Measurements from ENCODE around the gene RDX. TPM values are rescaled to one million over a fixed set of nuclear protein-coding genes. Genes with fewer than 3 reads are reported as not detected.
"Not testable (repeated sequence)": the region's sequence is repeated elsewhere in the genome, so short reads cannot be mapped to it uniquely, and the experiment has no call there.

RDX gene
- total RNA-seq, 1 donor from 2014 or later: 83.6 TPM

- no peak for DNase-seq (ENCODE audit: low spot score)
Observed at GRCh38 chr11:110305169-110306018, 9.0 kb upstream of the RDX start.

- DNase-seq (ENCODE audit: low spot score): no peak
Observed at GRCh38 chr11:110303414-110303826, 7.0 kb upstream of the RDX start.

DNA sequence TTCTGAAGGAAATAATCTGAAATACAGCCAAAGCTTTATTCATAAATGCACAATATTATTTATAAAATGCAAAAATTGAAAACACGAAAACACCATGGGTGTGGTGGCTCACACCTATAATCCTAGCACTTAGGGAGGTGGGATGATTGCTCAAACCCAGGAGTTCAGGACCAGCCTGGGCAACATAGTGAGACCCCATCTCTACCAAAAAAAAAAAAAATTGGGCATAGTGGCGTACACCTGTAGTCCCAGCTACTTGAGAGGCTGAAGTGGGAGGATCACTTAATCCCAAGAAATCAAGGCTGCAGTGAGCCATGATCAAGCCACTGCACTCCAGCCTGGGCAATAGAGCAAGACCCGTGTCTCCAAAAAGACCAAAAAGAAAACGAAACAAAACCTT, 5.2 kb upstream of the RDX start:
- no peak for DNase-seq (ENCODE audit: low spot score)

GRCh38 chr11:110301032-110301431, 4.6 kb upstream of the RDX start:
- no peak for DNase-seq (ENCODE audit: low spot score)

- no peak for DNase-seq (ENCODE audit: low spot score)
Observed at GRCh38 chr11:110299006-110299785, 2.8 kb upstream of the RDX start.

DNA sequence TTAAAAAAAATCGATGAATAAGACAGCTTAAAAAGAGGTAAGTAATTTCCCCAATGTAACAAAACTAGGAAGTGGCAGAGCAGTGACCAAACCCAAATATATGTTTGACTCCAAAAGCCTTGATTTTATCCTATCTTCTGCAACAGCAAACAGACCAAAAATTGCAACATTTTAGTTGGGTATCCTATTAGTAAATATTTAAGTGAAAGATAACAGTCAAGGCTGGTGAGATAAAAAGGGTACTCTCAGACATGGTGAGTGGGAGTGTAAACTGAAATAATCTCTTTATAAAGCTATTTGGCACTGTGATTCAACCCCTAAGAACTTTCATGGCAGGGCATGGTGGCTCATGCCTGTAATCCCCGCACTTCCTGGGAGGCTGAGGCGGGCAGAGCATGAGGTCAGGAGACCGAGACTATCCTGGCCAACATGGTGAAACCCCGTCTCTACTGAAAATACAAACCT, 1.9 kb upstream of the RDX start:
- no peak for DNase-seq (ENCODE audit: low spot score)

- no peak for DNase-seq (ENCODE audit: low spot score)
Observed at GRCh38 chr11:110297726-110298300, 1.4 kb upstream of the RDX start.

DNA sequence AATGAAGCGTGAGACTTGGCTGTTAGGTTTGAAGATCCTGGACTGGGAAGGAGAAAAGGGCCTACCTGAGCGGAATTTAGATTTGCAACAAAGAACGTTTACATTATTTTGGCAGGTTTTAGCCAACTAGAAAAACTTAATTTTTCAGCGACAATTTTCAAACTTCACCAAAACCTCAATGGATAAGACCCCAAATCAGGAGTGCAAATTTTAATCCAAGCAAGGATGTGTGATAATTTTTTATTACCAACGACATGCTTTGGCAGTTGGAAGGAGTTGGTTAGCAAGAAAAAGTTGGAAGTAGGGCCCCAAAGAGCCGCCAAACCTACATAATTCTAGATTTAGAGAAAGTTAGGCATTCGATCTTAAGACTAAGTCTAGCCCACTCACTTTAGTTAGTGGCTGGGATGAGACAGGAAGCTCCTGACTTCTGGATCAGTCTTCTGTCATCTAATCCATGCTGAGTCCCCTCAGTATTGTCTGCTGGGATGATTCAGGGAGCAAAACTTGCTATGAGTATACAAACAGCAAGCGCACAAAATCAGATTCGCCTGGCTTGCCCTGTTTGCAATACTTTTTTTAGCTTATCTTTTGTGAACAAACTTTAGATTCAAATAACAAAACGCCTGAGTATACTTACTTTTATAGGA, 787 bp upstream of the RDX start:
- no peak for DNase-seq (ENCODE audit: low spot score)

DNA sequence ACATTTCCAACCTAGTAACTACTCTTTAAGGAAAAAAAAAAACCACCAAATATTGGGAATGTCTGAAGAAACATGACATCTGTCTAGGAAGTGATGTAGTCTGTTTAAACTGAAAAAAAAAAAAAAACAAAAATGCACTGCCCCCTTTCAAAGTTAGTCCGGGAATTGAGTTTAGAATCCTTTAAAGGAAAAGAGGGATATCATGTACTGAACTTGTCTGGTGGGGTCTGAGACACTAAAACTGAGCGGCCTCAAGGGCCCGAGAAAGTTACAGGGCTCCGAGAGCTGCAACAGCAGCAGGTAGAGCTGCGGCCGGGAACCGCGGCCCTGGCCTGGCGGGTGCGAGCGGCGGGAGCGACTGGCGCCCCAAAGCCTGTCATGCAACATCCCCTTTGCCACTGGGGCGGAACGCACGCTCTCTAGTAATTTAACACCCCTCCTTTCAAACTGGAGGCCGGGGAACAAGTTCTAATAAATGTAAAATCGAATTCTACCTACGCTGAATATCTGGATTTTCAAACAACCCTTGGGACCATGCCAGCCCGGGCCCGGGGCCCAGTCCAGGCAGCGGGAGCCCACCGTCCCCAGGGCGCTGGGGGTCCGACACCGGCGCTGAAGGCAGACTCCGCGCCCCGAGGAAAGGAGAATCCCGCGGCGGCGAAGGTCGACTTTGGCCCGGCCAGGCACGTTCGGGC, 736 bp downstream of the RDX start:
- DNase-seq (ENCODE audit: low spot score): peak; percentile 27

DNA sequence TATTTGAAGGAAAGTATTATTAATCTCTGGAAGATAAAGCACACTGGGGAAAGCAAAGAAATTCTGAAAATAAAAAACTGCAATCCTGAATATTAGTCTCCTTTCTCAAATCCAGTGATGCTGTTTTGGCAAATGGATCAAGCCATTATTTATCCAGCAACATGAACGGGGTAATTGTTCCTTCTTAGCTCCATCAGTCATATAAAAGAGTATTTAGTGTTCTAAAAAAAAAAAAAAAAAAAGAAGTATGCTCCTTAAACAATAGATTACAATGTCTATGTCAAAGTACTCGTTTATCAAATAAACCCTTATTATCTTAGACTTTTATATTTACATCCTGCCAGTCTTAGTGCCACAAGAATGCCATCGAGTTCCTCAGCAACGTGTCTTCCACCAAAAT, 1.3 kb downstream of the RDX start:
- DNase-seq (ENCODE audit: low spot score): no peak

GRCh38 chr11:110294509-110294908, 1.9 kb downstream of the RDX start:
- DNase-seq (ENCODE audit: low spot score): no peak

DNA sequence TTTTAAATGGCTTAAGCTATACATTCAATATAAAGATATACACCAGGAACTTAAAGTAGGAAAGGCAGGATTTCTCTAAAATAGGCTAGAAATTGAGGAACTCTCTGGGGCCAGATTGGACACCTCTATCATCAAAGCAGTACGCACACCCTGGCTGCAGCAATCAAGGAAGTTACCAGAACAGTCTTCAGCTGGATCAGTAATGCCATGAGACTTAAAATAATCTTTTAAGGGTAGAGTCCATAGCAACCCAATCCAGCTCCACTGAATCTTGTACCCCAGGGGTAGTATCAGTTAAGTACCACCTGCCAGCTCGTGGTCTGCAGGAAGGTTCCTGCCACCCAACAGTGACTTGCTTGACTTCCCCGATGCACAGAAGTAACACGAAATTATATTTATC, 3.0 kb downstream of the RDX start:
- no peak for DNase-seq (ENCODE audit: low spot score)

DNA sequence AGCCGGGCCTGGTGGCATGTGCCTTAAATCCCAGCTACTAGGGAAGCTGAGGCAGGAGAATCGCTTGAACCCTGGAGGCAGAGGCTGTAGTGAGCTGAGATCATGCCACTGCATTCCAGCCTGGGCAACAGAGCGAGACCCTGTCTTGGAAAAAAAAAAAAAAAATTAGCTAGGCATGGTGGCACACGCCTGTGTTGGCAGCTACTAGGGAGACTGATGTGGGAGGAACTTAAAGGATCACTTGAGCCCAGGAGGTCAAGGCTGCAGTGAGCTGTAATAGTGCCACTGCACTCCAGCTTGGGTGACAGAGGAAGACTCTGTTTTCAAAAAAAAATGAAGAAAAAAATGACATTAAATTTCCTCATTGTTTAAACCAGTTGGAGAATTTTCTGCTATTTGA, 4.3 kb downstream of the RDX start:
- DNase-seq (ENCODE audit: low spot score): not testable (repeated sequence)

DNA sequence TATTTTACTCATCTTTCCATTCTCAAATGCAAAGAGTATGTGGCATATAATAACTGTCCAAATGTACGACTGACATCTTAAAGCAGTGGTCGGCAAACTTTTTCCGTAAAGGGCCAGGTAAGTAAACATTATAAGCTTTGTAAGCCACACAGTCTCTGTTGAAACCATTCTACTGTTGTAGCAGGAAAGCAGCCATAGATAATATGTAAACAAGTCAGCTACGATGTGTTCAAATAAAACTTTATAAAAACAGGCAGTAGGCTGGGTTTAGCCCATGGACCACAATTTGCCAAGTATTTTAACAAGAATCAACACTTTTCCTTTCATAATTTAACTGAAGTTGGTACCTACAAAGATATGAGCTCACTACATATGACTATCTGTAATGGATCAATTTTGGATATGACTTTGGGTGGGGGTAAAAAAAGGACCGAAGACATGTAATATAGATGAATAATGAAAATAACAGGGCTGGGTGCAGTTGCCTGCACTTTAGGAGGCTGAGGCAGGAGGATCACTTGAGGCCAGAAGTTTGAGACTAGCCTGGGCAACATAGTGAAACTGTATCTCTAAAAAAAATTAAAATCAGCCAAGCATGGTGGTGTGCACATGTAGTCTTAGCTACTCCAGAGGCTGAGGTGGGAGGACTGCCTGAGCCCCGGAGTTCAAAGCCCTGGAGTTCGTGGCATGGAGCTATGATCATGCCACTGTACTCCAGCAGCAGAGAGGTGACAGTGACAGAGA, 5.7 kb downstream of the RDX start:
- no peak for DNase-seq (ENCODE audit: low spot score)

DNA sequence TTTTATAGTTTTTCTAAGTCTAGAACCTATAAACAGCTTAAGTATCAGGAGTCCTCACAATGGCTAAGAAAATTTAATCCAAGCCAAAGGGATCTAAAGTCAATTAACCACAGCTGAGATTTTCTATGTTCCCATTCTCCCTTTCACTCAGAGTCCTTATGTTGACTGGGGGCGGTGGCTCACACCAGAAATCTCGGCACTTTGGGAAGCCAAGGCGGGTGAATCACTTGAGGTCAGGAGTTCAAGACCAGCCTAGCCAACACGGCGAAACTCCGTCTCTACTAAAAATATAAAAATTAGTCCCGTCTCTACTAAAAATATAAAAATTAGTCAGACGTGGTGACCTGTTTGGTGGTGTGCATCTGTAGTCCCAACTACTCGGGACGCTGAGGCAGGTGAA, 6.9 kb downstream of the RDX start:
- no peak for DNase-seq (ENCODE audit: low spot score)

DNA sequence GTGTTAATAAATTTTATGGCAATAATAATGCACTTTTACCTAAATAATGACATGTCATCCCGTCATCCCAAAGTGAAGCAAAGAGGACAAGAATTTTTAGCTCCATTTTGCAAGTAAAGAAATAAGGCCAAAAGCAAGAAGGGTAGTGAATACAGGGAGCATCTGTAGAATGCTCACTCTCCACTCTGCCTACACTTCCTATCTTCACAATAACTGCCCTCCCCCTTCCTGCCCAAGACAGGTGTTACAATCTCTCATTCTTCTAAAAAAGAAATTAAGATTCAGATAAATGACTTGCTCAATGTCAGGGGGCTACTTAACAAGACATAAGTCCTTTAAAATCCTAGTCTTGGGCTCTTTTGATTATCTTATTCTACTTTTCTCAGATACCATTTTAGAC, 8.9 kb downstream of the RDX start:
- DNase-seq (ENCODE audit: low spot score): no peak

DNA sequence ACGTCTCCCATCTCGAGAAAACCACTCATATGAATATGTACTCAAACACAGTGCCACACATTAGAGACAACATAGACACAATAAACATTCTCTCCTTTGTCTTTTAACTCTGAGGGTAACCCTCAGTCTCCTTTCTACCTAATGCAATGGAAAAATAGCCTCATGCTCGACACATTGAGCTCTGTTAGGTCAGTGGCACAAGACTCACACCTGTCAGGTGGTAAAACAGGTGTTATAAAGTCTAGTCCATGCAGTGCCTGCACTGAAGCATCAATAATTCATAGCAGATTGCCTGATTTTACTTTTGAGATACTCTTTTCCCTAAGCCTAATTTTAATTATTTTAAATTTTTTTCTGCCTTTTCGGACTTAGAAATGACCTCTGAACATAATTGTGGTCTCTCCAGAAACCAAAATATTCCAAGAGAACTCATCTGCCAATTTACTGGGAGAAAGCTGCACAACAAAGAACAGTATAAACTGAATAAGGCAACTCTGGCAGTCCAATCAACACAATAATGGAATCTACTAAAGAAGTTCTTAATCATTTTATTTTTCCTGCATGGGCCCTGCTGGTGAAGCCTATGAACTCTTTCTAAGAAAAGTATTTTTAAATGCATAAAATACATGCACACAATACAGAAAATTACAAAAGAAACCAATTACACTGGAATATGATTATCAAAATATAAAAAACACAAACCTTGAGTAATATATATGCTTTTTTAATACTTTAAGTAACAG, 9.9 kb downstream of the RDX start:
- DNase-seq (ENCODE audit: low spot score): no peak

DNA sequence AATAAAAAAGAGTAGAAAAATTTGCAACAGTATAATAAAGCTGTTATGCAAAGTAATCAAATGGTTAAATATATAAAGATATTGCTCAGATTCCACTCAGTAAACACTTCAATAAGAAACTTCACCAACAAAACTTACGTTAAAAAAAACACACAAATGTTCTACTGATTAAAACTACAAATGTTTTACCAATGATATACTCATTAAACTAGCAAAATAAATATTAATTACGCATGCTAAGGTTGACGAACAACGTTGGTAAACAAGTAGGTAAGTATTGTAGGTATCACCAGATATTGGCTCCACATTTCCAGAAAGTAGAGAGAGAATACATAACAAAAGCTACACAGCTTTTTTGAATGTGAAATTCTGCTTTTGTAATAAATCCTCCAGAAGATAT, 12.6 kb downstream of the RDX start:
- DNase-seq (ENCODE audit: low spot score): no peak

GRCh38 chr11:110280595-110280994, 15.8 kb downstream of the RDX start:
- not testable (repeated sequence) for DNase-seq (ENCODE audit: low spot score)

GRCh38 chr11:110279881-110280280, 16.5 kb downstream of the RDX start:
- no peak for DNase-seq (ENCODE audit: low spot score)
